HepG2 (cell line): Measurements from ENCODE around the gene PFN2. TPM values are rescaled to one million over a fixed set of nuclear protein-coding genes. Genes with fewer than 3 reads are reported as not detected.
A peak's percentile ranks its signal among the peaks of the same experiment; 100 is the strongest.

ENCODE experiments used
- ATAC-seq: fragments of 200-7000 bp; cut with Tn5 transposase; 3 replicates; pipeline ENCODE4 v1.9.1; 2020; ENCODE audit warnings: mild to moderate bottlenecking, moderate library complexity
- BruUV-seq: library from RNA; stranded (reverse); fragments of 400-500 nt; replicated peaks from 2 replicates; lab custom pipeline; 2021; lab: Mats Ljungman, UMichigan
- CTCF ChIA-PET: fragments of 300-600 bp; formaldehyde crosslinking; extraction: SDS; loops from one replicate; lab custom pipeline; 2021; ENCODE audit warnings: low total read pairs, inconsistent platforms, low intra/inter-chr PET ratio; lab: Yijun Ruan, JAX
- POLR2A ChIA-PET: fragments of 350-600 bp; sonication (Branson Sonifier 250); formaldehyde crosslinking; loops from one replicate; lab custom pipeline; 2020; ENCODE audit warnings: antibody characterized with exemption, inconsistent platforms; lab: Yijun Ruan, JAX
- DNase-seq: peaks from one replicate; pipeline ENCODE4 v3.0.0-alpha.2; 2015; ENCODE audit warnings: low spot score
- FAIRE-seq: peaks from 3 replicates; lab custom pipeline; 2011; peaks lifted over from hg19 to GRCh38; lab: Jason Lieb, UNC
- H2AFZ ChIP-seq: one replicate; pipeline ENCODE4 v1.6.1; 2011; ENCODE audit warnings: low read length, inconsistent platforms
- H3K27ac ChIP-seq: fragments of 300-600 bp; 3 replicates; pipeline ENCODE4 v1.8.0; 2011; ENCODE audit warnings: mixed run types, mild to moderate bottlenecking, mixed read lengths, low read length, inconsistent platforms; ENCODE audit not compliant: insufficient read depth; ENCODE audit errors: extremely low read length
- H3K27me3 ChIP-seq, 2 experiments: fragments of 200-600 bp in 1 of 2; 2 replicates in 1 of 2; 3 replicates in 1 of 2; pipeline versions ENCODE4 v1.6.0 to v1.8.0; 2011; ENCODE audit warnings: low read length in 2 of 2, mild to moderate bottlenecking in 2 of 2, moderate library complexity in 2 of 2, inconsistent platforms in 1 of 2; ENCODE audit not compliant: insufficient read depth in 2 of 2, control insufficient read depth in 1 of 2
- H3K36me3 ChIP-seq, 2 experiments: fragments of 200-600 bp in 1 of 2; replicated peaks in 1 of 2; 2 replicates in 1 of 2; 3 replicates in 1 of 2; pipeline versions ENCODE4 v1.5.1 to v1.8.0; 2011; ENCODE audit warnings: low read length in 2 of 2, inconsistent platforms in 1 of 2; ENCODE audit not compliant: insufficient read depth in 2 of 2, control insufficient read depth in 1 of 2
- H3K4me1 ChIP-seq: 2 replicates; pipeline ENCODE4 v1.5.1; 2012; ENCODE audit warnings: low read length, inconsistent platforms; ENCODE audit not compliant: insufficient read depth
- H3K4me2 ChIP-seq: 2 replicates; pipeline ENCODE4 v1.6.0; 2011; ENCODE audit warnings: low read depth, low read length, inconsistent platforms
- H3K4me3 ChIP-seq, 3 experiments: fragments of 200-600 bp in 1 of 3; sonication (generic), shearing (Covaris generic) in 1 of 3; replicated peaks in 1 of 3; 2 replicates each; pipeline ENCODE4 v1.5.1; 2011 to 2016; ENCODE audit warnings: low read length in 3 of 3, inconsistent platforms in 2 of 3, low read depth in 2 of 3, mild to moderate bottlenecking in 2 of 3, control low read depth in 1 of 3, mixed read lengths in 1 of 3; ENCODE audit not compliant: insufficient read depth in 1 of 3
- H3K79me2 ChIP-seq: one replicate; pipeline ENCODE4 v1.6.1; 2011; ENCODE audit warnings: low read length, inconsistent platforms; ENCODE audit not compliant: insufficient read depth
- H3K9ac ChIP-seq: 2 replicates; pipeline ENCODE4 v1.6.0; 2011; ENCODE audit warnings: mild to moderate bottlenecking, low read depth, low read length, inconsistent platforms; ENCODE audit not compliant: insufficient read depth
- H3K9me3 ChIP-seq: 2 replicates; pipeline ENCODE4 v1.5.1; 2012; ENCODE audit warnings: mild to moderate bottlenecking, low read length
- H4K20me1 ChIP-seq: 2 replicates; pipeline ENCODE4 v1.6.0; 2011; ENCODE audit warnings: inconsistent platforms, mild to moderate bottlenecking, low read length, moderate library complexity; ENCODE audit not compliant: insufficient read depth
- AGO2 ChIP-seq: fragments of 200-400 bp; formaldehyde crosslinking; optimal IDR thresholded peaks from 2 replicates; pipeline ENCODE3; 2017; ENCODE audit warnings: mild to moderate bottlenecking, low read depth, low read length, moderate library complexity
- CAMTA2 ChIP-seq: sonication (generic); formaldehyde crosslinking; IDR thresholded peaks from 2 replicates; pipeline ENCODE4 v1.4.0; 2020; ENCODE audit warnings: mild to moderate bottlenecking, missing genetic modification reagents, borderline replicate concordance
- IRF2 ChIP-seq: IDR thresholded peaks from 2 replicates; pipeline ENCODE4 v1.6.1; 2018; ENCODE audit warnings: missing genetic modification reagents, missing compliant biosample characterization
- JUND ChIP-seq: sonication (generic); formaldehyde crosslinking; IDR thresholded peaks from 2 replicates; pipeline ENCODE4 v1.8.0; 2022; ENCODE audit warnings: mild to moderate bottlenecking, missing genetic modification reagents
- ONECUT2 ChIP-seq: sonication (generic); formaldehyde crosslinking; IDR thresholded peaks from 2 replicates; pipeline ENCODE4 v1.4.0; 2020; ENCODE audit warnings: missing genetic modification reagents
- RFXANK ChIP-seq: IDR thresholded peaks from 2 replicates; pipeline ENCODE4 v1.6.1; 2016
- SALL1 ChIP-seq: sonication (generic); formaldehyde crosslinking; IDR thresholded peaks from 2 replicates; pipeline ENCODE4 v1.8.0; 2022; ENCODE audit warnings: mild to moderate bottlenecking, missing genetic modification reagents
- SMYD3 ChIP-seq: sonication (generic); formaldehyde crosslinking; IDR thresholded peaks from 2 replicates; pipeline ENCODE4 v1.8.1; 2023; ENCODE audit warnings: mild to moderate bottlenecking, missing genetic modification reagents
- ZBTB25 ChIP-seq: IDR thresholded peaks from 2 replicates; pipeline ENCODE4 v1.6.1; 2018; ENCODE audit warnings: missing genetic modification reagents
- ZNF121 ChIP-seq: sonication (generic); formaldehyde crosslinking; IDR thresholded peaks from 2 replicates; pipeline ENCODE4 v1.5.0; 2020; ENCODE audit warnings: mild to moderate bottlenecking, missing genetic modification reagents
- ZNF225 ChIP-seq: sonication (generic); formaldehyde crosslinking; IDR thresholded peaks from 2 replicates; pipeline ENCODE4 v1.4.0; 2020; ENCODE audit warnings: mild to moderate bottlenecking, missing genetic modification reagents
- ZNF251 ChIP-seq: sonication (generic); formaldehyde crosslinking; IDR thresholded peaks from 2 replicates; pipeline ENCODE4 v1.9.0; 2021; ENCODE audit warnings: mild to moderate bottlenecking, missing genetic modification reagents
- ZNF333 ChIP-seq: sonication (generic); formaldehyde crosslinking; IDR thresholded peaks from 2 replicates; pipeline ENCODE4 v1.4.0; 2020; ENCODE audit warnings: mild to moderate bottlenecking, missing genetic modification reagents, borderline replicate concordance
- ZNF740 ChIP-seq: sonication (generic); formaldehyde crosslinking; IDR thresholded peaks from 2 replicates; pipeline ENCODE4 v1.4.0; 2020; ENCODE audit warnings: missing genetic modification reagents
- ZNF83 ChIP-seq: sonication (generic); formaldehyde crosslinking; IDR thresholded peaks from 2 replicates; pipeline ENCODE4 v1.4.0; 2020; ENCODE audit warnings: missing genetic modification reagents, mild to moderate bottlenecking, borderline replicate concordance
- ZSCAN21 ChIP-seq: sonication (generic); formaldehyde crosslinking; IDR thresholded peaks from 2 replicates; pipeline ENCODE4 v1.8.0; 2022; ENCODE audit warnings: mild to moderate bottlenecking, missing genetic modification reagents, moderate library complexity, borderline replicate concordance
- WGBS: methylation state at CpG from one replicate; pipeline ENCODE4 v1.1.6; 2017; ENCODE audit warnings: low lambda C conversion rate; 5-methylcytosine and 5-hydroxymethylcytosine counted together
- in situ Hi-C: cut with HindIII; loops from 2 replicates; pipeline ENCODE4 v1.10.0; 2017; ENCODE audit warnings: low pct_unique_long_range_greater_than_20kb; ENCODE audit not compliant: extremely low pct_ligation_motif_present
- intact Hi-C: fragments of 100-400 bp; cut with micrococcal nuclease; formaldehyde crosslinking; loops from one replicate; pipeline ENCODE4 v1.10.0; 2022; ENCODE audit not compliant: unreplicated experiment
- polyA plus RNA-seq, 8 experiments: library from polyadenylated mRNA; depleted of rRNA in 3 of 8; stranded (reverse) in 7 of 8; unstranded in 1 of 8; fragments of >200 nt; fragmentation: Illumina TruSeq in 4 of 8; extraction: Trizol in 4 of 8; gene quantifications; 2 replicates each; pipeline versions ENCODE4 v1.2.1 to v1.2.3, GENCODE V29; 2011 to 2016; ENCODE audit warnings: low read depth in 4 of 8, missing spikeins in 1 of 8, mixed read lengths in 1 of 8; ENCODE audit not compliant: insufficient read depth in 1 of 8
- total RNA-seq, 5 experiments: library from RNA; depleted of rRNA; stranded (reverse); fragments of >200 nt; fragmentation: Illumina TruSeq; extraction: Trizol; gene quantifications; 2 replicates each; pipeline ENCODE4 v1.2.3, GENCODE V29; 2016; ENCODE audit warnings: low read depth in 1 of 5

The PFN2 gene
- total and polyA plus RNA-seq, 2 of the 13 experiments (the other 11 are each of a cell fraction or from before 2014, with no cell fraction given), result 57.3 to 150 TPM

- no peak for TF ChIP-seq ZNF333 (CRISPR knock-in tag)
- TF ChIP-seq SMYD3 (CRISPR knock-in tag), result peak; percentile 58
- TF ChIP-seq, all 625 proteins: peak for 262
Measured at GRCh38 chr3:149970716-149971402, at the start of gene PFN2 (continued).

GRCh38 chr3:150015901-150016300 lies 45.2 kb upstream of the PFN2 start:
- POLR2A ChIA-PET, result no interaction called here
- H2AFZ ChIP-seq, result no peak overlapping the region
- no peak for FAIRE-seq
- H3K27me3 ChIP-seq, result no peaks in the 10 kb centered on the region; a peak in 1 of 5 replicates
- no peaks in the 10 kb centered on the region for H3K79me2 ChIP-seq
- no TSS peak for BruUV-seq
- CTCF ChIA-PET, result no interaction called here
- no peak for DNase-seq
- no peaks in the 10 kb centered on the region for H3K4me1 ChIP-seq
- H3K36me3 ChIP-seq, result no peaks in the 10 kb centered on the region
- intact Hi-C loops (no loop called here), in situ Hi-C loops (no loop called here)
- H4K20me1 ChIP-seq, result no peaks in the 10 kb centered on the region
- H3K27ac ChIP-seq, result no peak overlapping the region
- H3K4me3 ChIP-seq, result no peak overlapping the region
- H3K4me2 ChIP-seq, result no peak overlapping the region
- H3K9ac ChIP-seq, result no peak overlapping the region
- H3K9me3 ChIP-seq, result no peaks in the 10 kb centered on the region
- 7% methylated on average over 2 of the region's 2 CpGs for WGBS
- TF ChIP-seq SALL1 (CRISPR knock-in tag) (no peak), ZNF225 (no peak), ONECUT2 (CRISPR knock-in tag) (no peak)
- no peak for ATAC-seq

GRCh38 chr3:150014782-150015181 lies 44.1 kb upstream of the PFN2 start:
- no TSS peak for BruUV-seq
- H2AFZ ChIP-seq, result no peak overlapping the region
- intact Hi-C loops (no loop called here), in situ Hi-C loops (no loop called here)
- no peaks in the 10 kb centered on the region for H4K20me1 ChIP-seq
- no peak for ATAC-seq
- H3K27ac ChIP-seq, result no peak overlapping the region
- H3K36me3 ChIP-seq, result no peaks in the 10 kb centered on the region
- POLR2A ChIA-PET, result no interaction called here
- TF ChIP-seq ZNF251 (CRISPR knock-in tag) (no peak), IRF2 (CRISPR knock-in tag) (no peak), ZBTB25 (CRISPR knock-in tag) (no peak), AGO2 (no peak), CAMTA2 (CRISPR knock-in tag) (no peak), RFXANK (CRISPR knock-in tag) (no peak), ZSCAN21 (CRISPR knock-in tag) (no peak), ZNF121 (CRISPR knock-in tag) (no peak), JUND (CRISPR knock-in tag) (no peak), ZNF83 (no peak), ZNF740 (CRISPR knock-in tag) (no peak)
- TF ChIP-seq, all 625 proteins: peak for 0
- no peak overlapping the region for H3K4me2 ChIP-seq
- no peaks in the 10 kb centered on the region for H3K9me3 ChIP-seq
- CTCF ChIA-PET, result no interaction called here
- no peaks in the 10 kb centered on the region for H3K4me1 ChIP-seq
- H3K4me3 ChIP-seq, result no peak overlapping the region
- no peaks in the 10 kb centered on the region; a peak in 1 of 5 replicates for H3K27me3 ChIP-seq
- no peak overlapping the region for H3K9ac ChIP-seq
- FAIRE-seq (no peak), DNase-seq (no peak)
- H3K79me2 ChIP-seq, result no peaks in the 10 kb centered on the region
